ENCODE measurements around the gene INPP4A.

INPP4A gene

DNA sequence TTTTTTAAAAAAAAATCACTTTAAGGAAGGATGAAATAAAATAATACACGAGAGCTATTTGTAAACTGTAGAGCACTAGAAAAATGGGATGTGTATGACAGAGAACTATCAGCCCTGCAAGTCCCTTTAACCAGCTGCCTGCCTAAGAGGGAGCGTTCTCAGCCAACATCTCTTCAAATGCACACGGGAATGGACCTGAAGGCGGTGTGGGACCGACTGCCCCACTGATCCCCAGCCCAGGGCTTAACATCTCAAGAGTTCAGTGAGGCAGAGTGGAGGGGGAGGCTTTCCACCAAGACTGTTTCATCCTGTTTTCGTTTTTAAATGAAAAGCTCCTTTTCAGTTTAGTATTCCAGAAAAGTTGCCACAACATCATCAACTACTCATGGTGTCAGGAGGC is 2.2 kb downstream of the INPP4A start:
- DNase-seq (ENCODE audit: extremely low read depth, low read depth), result no peak
- no peak overlapping the region for H3K4me3 ChIP-seq (replicated peaks; ENCODE audit: low read depth, low read length)
- TF ChIP-seq, protein P1, sequence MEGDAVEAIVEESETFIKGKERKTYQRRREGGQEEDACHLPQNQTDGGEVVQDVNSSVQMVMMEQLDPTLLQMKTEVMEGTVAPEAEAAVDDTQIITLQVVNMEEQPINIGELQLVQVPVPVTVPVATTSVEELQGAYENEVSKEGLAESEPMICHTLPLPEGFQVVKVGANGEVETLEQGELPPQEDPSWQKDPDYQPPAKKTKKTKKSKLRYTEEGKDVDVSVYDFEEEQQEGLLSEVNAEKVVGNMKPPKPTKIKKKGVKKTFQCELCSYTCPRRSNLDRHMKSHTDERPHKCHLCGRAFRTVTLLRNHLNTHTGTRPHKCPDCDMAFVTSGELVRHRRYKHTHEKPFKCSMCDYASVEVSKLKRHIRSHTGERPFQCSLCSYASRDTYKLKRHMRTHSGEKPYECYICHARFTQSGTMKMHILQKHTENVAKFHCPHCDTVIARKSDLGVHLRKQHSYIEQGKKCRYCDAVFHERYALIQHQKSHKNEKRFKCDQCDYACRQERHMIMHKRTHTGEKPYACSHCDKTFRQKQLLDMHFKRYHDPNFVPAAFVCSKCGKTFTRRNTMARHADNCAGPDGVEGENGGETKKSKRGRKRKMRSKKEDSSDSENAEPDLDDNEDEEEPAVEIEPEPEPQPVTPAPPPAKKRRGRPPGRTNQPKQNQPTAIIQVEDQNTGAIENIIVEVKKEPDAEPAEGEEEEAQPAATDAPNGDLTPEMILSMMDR (IDR thresholded peaks at IDR 0.05; ENCODE audit: low read depth, low read length, missing control alignments), result no peak

DNA sequence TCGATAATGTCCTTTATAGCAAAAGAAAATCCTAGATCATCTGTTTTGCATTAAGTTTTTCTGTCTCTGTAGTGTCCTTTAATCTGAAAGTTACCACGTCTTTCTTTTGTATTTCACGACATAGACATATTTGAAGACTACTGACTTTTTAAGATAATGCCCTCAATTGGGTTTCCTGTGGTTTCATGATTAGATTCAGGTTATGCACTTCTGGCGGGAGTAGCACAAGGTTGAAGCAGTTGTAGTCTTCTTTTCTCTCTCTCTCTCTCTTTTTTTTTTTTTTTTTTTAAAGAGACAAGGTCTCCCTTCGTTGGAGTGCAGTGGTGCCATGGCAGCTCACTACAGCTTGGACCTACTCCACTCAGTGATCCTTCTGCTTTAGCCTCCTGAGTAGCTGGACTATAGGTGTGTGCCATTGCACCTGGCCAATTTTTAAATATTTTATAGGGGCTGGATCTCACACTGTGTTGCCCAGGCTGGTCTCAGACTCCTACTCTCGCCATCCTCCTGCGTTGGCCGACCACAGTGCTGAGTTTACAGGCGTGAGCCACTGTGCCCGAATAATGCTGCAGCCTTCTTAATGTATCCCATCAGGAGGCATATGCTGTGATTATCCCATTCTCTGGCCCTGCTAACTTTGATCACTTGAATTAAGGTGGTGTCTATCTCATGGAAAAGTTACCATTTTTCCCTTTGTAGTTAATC is 3.9 kb downstream of the INPP4A start:
- H3K4me3 ChIP-seq (replicated peaks; ENCODE audit: low read depth, low read length), result no peak overlapping the region

DNA sequence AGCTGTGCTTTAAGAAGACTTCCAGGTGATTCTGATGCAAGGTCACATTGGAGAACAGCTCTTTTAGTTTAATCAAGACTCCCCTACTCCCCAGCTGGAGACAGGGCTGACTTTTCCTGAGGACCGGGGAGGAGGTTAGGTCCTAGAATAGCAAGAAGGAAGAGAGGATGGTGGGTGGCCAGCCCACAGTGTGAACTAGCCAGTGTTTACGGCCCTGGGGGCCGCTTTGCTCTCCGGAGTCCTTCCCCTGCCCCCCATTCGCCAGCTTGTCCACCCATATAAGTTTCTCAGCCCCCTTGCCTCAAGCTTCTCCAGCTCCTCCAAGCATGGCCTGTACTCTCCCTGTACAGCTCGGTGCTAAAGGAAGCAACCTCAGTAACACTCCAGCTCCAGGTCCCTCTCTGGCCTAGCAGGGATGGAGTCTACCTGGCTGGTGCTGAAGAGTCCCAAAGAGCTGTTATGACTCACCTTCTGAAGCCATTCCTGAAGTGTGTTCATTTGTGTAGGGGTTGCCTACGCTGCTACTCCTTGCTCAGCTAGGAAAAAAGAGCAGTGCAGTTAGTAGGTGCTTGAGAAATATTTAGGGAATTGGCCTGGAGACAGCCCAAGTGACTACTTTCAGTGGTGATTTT is 7.9 kb downstream of the INPP4A start:
- no peak overlapping the region for H3K4me3 ChIP-seq (replicated peaks; ENCODE audit: low read depth, low read length)
- TF ChIP-seq, protein P1 (IDR thresholded peaks at IDR 0.05; ENCODE audit: low read depth, low read length, missing control alignments), result no peak
- no peak for DNase-seq (ENCODE audit: extremely low read depth, low read depth)

More for the DNA sequence above, 3.9 kb downstream of the INPP4A start:
- TF ChIP-seq, protein P1 (IDR thresholded peaks at IDR 0.05; ENCODE audit: low read depth, low read length, missing control alignments), result no peak
- DNase-seq (ENCODE audit: extremely low read depth, low read depth), result no peak

DNA sequence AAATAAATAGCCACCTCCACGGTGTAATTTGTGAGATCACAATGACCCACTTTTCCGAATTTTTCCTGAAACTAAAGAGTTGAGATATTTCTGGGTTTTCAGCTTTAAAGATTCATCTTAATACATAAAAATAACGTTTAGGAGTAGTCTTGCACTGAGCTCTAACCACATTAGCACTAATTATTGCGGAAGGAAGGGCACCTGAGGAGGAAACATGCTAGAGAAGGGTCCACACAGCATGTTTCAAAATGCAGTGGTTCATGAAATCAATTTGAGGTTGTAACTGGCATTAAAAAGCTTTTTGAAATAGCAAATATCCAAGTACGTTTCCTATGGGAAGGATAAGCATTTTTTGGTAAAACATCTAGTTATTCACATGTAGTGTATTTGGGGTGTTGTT is 8.4 kb downstream of the INPP4A start:
- TF ChIP-seq, protein P1 (IDR thresholded peaks at IDR 0.05; ENCODE audit: low read depth, low read length, missing control alignments), result no peak
- DNase-seq (ENCODE audit: extremely low read depth, low read depth), result no peak
- no peak overlapping the region for H3K4me3 ChIP-seq (replicated peaks; ENCODE audit: low read depth, low read length)

DNA sequence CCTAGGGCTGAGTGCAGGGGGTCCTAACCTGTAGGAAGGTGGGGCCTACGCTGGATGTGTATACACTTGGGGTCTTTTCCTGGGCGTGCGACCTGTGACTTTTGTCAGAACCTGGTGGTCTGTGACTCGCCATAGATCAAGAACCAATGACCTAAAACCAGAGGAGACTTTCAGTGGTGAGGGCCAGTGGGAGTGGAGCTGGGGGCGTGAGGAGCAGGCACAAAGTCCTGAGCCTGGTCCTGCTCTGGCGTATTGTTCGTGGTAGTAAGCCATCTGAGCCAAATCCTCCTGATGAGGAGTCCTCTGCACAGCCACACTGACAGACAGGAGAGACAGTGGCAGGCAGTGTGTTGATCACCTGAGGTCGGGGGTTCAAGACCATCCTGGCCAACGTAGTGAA is 8.9 kb downstream of the INPP4A start:
- TF ChIP-seq, protein P1 (IDR thresholded peaks at IDR 0.05; ENCODE audit: low read depth, low read length, missing control alignments), result no peak
- no peak for DNase-seq (ENCODE audit: extremely low read depth, low read depth)

DNA sequence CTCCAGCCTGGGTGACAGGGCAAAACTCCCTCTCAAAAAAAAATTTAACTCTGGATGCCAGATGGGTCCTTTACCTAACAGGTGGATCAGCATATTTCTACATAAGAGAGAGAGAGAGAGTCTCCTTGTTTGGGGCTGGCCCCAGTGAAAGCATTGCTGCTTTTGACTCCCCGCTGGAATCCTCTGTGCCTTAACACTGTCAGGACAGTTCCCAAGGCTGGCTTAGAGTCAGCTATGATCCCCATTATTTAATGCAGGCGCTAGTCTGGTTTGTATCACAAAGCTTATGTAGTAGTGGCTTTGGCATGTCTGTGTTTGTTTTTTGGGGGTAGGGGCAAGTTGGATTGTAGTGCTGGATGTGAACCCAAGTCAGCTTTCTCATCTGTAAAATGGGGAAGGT is 9.4 kb downstream of the INPP4A start:
- TF ChIP-seq, protein P1 (IDR thresholded peaks at IDR 0.05; ENCODE audit: low read depth, low read length, missing control alignments), result no peak

More for the DNA sequence above, 8.9 kb downstream of the INPP4A start:
- H3K4me3 ChIP-seq (replicated peaks; ENCODE audit: low read depth, low read length), result no peak overlapping the region

More for the DNA sequence above, 9.4 kb downstream of the INPP4A start:
- DNase-seq (ENCODE audit: extremely low read depth, low read depth), result no peak
- H3K4me3 ChIP-seq (replicated peaks; ENCODE audit: low read depth, low read length), result no peak overlapping the region

Data from HFF-Myc (cell line).